Measurements from ENCODE around the gene ATE1. TPM values are rescaled to one million over a fixed set of nuclear protein-coding genes. Genes with fewer than 3 reads are reported as not detected.

Gene ATE1
- total RNA-seq, 1 donor from 2014 or later, result 27.0 TPM

DNA sequence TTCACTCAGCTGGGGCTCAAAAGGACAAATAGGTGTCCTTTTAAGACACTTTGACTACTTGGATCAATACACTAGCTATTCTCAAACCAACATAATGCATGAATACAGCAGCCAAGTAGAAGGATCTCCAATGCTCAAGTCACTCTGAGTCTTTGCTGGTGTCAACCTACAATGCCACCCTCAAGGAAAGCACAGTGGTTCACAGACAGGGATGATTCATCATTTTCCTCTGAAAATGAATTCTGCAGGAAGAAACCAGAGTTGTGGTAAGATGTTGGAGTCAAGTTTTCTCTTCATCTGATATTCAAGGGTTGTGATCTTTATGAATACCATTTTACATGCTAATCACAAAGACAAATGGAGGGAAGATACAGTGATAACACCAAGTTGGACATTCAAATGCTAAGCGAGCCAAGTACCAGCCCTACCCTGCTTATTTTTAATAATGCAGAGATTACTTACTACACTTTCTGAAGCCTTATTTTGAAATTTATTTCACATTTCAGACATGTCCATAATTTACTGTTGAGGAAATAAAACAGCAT lies 186.5 kb downstream of the ATE1 start:
- DNase-seq (ENCODE audit: low read depth, low spot score), result no peak

DNA sequence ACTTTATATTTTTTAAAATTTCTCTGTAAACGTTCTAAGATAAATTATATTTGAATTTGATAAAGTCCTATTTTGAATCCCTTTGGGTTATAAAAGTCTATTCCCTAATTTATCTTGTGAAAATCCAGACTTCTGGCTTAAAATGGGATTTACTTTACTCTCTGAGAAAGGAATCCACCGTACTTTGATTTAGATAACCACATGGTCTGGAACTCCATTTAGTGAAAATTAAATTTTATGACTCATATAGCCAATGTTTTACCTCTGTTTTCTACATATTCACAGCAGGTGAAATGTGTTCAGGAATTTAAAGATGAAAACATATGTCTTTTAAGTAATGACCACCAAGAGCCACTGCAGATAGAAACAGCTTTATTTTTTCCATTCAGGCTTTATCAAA lies 187.8 kb downstream of the ATE1 start:
- no peak for DNase-seq (ENCODE audit: low read depth, low spot score)

DNA sequence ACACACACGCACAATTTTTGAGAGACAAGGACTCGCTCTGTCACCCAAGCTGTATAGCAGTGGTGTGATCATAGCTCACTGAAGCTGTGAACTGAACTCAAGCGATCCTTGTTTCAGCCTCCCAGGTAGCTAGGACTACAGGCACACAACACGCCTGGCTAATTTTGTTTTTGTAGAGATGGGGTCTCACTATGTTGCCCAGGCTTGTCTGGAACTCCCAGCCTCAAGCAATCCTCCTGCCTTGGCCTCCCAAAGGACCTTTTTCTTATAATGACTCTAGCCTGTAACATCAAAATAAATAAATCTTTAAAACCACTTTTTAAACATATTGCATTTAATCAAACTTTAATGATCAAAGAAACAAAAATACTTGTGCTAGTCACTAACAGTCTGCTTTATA lies 188.7 kb downstream of the ATE1 start:
- no peak for DNase-seq (ENCODE audit: low read depth, low spot score)

DNA sequence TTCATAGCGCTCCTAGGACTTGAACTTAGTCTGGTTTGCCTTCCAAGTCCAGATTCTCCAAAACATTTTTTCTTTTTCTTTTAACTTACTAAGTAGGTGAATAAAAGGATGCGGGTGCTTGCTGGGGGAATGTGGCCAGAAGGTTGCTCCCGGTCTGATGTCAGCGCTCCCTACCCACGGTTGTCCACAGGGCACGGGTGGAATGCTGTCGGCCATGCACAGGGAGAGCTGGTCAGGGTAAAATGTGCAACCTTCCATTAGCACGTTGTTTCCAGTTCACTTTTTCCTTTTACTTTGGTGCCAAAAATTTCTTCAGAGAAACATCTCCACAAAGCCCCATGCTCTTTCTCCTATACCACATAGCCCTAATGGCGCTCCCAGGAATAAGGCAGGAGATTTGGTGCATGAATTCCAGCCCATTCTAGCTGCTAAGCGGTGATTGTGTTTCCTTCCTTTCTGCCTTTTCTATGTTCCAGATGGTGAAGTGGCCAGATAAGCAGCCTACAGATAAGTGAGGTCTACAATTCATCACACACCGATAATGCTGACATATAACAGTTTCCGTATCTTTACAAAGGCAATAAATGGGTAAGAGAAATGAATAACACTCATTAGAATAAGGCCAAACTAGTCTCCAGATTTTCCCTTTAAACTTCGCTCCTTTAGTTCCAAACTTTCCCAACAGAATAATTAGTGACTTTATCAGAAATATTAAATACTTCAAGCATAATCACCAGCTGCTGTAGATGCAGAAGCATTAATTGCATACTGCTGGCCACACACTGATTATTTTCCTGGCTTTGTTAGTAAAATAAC lies 191.3 kb downstream of the ATE1 start:
- DNase-seq (ENCODE audit: low read depth, low spot score), result peak; percentile 26

DNA sequence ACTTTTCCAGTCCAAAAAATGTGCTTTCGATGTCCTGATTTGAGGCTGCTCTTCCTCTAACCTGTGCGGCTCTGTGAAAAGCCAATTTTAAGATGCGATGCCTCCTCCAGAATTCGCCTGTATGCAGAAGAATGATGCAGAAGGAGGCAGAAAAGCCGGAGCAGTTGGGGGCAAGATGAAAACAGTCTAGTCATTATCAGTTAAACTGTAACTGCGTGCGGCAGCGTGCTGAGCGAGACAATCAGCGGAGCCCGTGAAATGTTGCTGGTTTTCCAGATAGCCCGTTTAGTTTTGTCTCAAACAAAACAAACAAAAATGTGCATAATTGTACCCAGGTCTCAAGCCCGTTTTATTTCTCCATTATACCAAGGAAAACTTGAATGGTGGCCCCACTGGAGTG lies 192.6 kb downstream of the ATE1 start:
- DNase-seq (ENCODE audit: low read depth, low spot score), result no peak

DNA sequence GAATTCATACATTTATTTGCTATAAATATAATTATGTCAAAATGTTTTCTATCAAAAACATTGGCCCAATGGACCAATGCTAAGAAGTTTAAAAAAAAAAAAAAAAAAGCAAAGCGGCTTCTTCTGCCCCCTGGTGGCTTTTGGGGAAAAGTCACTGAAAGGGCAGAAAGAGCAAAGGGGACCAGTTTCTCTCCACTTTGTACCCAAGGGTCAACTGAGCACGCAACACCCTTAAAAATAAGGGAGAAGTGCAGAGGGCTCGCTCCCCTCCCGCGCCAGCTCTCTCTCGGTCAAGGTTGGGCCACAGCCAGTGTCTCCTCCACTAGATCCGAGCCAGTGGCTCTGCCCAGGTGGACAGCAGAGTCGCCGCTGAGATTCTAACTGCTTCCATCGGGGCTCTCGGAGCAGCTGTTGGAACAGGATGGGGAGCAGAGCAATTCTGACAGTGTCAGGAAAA lies 193.2 kb downstream of the ATE1 start:
- no peak for DNase-seq (ENCODE audit: low read depth, low spot score)

DNA sequence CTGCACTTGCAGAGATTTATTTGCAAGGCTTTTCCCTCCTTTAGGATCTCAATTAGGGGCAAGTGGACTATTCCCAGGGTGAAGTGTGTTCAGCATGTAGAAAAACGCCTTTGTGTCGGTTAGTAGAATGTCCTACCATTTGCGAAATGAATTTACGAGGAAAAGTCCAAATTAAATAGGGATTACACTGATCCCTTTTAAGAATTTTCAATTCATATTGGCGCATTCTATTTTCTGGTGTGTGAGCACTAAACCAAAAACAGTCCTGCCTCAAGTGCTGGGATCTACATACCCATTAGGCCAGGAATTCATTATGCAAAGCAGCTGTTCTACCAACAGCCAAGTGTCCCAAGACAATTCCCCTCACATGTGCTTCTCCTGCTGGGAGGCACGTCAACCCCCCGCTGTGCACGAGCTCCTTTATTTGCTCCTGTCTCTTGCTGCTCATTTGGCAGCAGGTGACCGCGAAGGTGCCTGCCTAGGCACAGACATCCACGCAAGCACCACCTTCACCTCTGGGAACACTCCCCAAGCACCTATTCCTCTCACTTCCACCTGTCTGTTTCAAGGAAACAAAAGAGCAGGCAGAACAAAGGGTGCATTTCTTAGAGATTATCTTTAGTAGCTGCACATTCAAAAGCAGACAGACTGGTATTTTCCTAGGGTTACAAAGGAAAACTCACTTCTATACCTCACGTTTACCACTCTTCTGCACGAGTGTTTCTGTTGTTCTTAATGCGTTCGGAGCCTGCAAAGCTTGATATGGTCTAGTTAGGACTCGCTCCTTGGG lies 195.0 kb downstream of the ATE1 start:
- no peak for DNase-seq (ENCODE audit: low read depth, low spot score)

DNA sequence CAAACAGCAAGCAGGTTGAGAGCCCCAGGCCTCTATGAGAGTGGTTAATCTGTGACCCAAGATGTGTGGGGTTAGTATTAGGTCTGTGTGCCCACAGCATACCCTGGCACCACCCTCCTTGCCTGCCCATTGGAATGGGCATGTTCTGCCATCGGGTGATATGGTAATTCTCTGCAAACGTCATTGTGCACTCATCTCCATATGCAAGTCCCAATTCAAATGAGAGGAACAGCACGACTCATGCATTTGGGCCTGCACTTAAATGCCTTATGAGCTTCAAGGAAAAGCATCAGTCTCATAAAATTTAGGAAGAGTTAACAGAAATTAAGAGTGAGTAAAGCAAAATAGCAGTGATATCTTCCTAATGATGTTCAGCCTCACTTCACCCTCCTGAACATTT lies 195.7 kb downstream of the ATE1 start:
- DNase-seq (ENCODE audit: low read depth, low spot score), result no peak

DNA sequence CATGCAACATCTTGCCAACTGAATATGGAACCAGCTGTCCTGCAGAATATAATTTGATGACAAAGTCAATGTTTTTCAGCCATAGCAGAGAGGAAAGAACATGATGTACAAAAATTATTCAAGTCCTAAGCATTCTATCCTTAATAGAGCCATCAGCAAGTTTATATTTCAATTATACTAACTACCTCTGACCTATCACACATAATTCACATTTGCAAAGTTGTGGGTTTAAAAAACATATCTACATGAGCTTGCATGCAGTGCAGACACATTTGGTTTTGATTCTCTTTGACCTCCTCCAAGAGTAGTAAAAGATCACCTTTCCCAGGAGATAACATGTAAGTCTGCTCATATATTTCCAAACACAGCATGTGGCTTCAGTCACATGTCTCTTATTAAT lies 203.5 kb downstream of the ATE1 start:
- no peak for DNase-seq (ENCODE audit: low read depth, low spot score)

DNA sequence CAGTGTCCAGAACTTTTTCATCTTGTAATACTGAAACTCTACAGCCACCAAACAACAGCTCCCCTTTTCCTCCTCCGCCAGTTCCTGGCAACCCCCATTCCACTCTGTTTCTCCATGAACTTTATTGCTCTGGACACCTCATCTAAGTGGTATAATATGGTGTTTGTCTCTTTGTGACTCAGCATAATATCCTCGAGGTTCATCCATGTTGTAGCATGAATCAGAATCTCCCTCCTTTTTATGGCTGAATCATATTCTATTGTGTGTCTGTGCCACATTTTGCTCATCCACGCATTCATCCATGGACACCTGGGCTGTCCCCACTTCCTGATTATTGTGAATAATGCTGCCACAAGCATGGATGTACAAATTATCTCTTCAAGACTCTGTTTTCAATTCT lies 205.2 kb downstream of the ATE1 start:
- no peak for DNase-seq (ENCODE audit: low read depth, low spot score)

DNA sequence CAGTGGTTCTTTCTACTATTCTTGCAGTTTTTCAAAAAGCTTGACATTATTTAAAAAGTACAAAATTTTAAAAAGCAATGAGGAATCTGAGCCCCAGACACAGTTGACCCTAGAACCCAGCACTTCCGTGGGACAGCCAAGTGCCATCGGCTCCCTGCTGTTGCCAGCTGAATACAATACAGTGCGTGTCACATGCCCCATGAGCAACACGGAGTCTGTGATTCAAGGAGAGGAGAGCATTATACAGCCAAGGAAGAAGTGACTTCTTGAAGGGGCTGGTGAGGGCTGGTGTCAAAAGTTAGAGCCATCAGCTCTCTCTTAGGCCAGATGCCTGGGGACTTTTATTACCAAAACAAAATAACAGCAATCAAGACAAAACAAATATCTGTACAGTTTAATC lies 206.6 kb downstream of the ATE1 start:
- no peak for DNase-seq (ENCODE audit: low read depth, low spot score)

DNA sequence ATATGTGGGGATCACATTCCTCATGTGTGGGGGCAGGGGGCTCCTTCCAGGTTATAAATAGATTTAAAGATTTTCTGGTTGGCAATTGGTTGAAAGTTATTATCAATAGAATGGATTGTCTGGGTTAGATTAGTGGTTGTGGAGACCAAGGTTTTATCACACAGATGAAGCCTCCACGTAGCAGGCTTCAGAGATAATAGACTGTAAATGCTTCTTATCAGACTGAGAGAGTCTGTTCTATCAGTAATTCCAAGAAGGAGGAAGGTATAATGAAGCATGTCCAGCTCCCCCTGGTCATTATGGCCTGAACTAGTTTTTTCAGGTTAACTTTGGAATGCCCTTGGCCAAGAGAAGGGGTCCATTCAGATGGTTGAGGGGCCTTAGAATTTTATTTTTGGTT lies 211.9 kb downstream of the ATE1 start:
- no peak for DNase-seq (ENCODE audit: low read depth, low spot score)

DNA sequence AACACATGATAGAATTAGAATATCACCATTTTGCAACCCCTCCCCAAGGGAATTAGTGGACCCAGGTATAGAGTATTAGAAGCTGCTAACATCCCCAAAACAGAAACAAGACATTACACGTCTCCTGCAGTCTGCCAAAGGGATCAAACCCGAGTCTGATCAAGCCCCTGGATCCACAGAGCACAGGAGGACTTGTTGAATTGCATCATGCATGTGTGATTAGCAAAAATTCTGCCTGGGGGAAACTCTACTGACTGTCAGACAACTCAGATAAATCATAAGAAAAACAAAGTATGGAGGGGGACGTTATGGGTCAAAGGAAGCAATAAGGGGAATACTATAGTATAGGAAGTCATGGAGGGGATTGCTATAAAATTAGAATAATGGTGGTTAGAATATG lies 212.8 kb downstream of the ATE1 start:
- DNase-seq (ENCODE audit: low read depth, low spot score), result no peak

DNA sequence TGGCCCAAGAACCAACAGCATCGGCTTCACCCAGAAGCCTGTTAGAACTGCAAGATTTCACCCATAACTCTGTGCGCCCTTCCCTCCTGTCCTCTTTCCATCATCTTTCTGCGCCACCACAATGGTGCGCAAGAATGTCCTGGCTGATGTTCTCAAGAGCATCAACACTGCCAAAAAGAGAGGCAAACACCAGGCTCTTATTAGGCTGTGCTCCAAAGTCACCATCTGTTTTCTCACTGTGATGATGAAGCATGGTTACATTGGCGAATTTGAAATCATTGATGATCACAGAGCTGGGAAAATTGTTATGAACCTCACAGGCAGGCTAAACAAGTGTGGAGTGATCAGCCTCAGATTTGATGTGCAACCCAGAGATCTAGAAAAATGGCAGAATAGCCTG lies 214.3 kb downstream of the ATE1 start:
- DNase-seq (ENCODE audit: low read depth, low spot score), result no peak

DNA sequence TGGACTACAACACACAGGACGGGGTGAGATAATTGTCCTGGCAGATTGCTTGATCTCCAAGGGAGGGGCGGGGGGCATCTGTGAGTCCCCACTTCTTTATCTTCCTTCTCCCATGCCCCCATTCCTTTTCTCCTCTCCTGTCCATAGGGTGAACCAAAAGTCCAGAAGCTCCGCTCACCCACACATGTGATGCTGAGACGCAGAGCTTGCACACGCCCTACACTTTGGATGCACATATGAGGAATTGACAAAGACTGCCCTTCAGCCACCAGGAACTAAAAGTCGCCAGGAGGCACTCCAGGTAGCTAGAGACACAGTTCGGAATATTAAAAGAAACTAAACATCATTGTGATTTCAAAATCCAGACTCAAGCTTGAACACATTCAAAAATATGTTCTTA lies 216.9 kb downstream of the ATE1 start:
- no peak for DNase-seq (ENCODE audit: low read depth, low spot score)

DNA sequence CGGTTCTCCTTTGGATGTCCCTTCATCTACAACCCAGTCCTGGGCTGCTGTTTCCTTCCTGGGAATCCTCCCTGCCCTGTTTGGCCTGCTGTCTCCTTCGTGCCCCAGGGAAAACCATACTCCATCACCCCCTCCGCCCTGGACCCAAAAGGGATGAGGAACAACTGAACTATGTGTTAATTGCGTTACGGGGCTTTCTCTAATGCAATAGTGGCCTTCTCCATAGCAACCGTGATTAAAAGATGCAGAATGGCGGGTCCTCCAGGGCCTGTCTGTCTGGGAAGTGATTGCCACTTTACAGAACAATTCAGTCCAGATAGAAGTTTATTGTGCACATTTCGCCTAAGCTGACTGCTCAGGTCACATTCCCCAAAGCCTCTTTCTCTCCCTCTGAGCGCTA lies 217.6 kb downstream of the ATE1 start:
- no peak for DNase-seq (ENCODE audit: low read depth, low spot score)

DNA sequence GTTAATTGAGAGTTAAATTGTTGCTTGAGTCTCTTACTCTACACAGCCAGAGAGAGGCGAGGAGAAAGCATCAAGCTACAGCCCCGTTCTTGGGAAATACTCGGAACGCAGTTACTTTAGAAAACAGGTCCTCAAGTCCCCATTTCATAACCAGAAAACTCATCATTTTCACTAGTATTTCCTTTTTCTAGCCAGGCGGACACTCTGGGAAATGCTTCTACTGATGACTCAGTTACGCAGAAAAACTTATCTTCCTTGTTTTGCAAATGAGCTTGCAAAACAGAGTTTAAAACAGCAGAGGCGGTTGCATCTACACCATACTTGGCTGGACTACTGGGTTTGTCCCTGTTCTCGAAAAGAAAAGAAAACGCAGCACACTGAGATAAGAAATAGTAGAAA lies 218.2 kb downstream of the ATE1 start:
- DNase-seq (ENCODE audit: low read depth, low spot score), result no peak

DNA sequence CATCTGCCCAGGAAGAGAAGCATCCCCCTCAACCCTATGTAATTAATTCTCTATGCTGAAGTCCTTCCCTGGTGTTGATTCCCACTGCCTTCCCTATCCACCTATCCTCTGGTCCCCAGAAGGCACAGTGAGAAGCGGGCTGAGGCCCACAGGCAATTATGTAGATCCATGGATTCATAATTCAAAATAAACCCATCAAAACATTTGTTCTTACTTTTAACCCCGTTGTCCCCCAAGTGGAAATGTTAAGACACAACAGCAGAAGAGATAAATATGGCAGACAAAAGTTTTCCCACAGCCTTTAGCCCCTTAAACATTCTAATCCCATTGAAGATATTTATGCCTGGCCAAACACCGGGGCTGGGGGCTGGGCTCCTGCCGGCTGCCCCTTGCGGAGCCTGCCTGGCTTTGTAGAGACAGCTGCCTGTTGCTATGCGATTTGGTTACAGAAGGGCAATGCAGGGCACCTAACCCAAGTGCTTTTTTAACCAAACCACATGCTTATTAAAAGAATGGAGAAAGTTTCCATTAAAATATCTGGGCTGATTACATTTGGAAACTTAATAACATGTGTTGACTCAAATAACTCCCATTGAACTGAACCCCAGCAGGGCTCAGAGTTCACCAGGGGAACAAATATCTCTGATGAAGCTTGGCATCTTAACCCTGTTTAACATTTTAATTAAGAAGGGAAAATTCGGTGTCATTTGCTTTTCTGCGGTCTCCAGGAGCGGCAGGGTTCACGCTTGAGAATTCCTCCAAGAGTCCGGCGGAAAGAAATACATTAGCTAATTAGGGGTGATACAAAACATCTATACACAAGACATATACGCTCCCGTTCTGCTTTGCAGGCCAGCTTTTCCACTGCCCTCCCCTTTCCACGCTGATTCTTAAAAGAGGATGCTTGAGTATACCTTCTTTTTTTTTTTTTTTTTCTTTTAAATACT lies 218.8 kb downstream of the ATE1 start:
- no peak for DNase-seq (ENCODE audit: low read depth, low spot score)

DNA sequence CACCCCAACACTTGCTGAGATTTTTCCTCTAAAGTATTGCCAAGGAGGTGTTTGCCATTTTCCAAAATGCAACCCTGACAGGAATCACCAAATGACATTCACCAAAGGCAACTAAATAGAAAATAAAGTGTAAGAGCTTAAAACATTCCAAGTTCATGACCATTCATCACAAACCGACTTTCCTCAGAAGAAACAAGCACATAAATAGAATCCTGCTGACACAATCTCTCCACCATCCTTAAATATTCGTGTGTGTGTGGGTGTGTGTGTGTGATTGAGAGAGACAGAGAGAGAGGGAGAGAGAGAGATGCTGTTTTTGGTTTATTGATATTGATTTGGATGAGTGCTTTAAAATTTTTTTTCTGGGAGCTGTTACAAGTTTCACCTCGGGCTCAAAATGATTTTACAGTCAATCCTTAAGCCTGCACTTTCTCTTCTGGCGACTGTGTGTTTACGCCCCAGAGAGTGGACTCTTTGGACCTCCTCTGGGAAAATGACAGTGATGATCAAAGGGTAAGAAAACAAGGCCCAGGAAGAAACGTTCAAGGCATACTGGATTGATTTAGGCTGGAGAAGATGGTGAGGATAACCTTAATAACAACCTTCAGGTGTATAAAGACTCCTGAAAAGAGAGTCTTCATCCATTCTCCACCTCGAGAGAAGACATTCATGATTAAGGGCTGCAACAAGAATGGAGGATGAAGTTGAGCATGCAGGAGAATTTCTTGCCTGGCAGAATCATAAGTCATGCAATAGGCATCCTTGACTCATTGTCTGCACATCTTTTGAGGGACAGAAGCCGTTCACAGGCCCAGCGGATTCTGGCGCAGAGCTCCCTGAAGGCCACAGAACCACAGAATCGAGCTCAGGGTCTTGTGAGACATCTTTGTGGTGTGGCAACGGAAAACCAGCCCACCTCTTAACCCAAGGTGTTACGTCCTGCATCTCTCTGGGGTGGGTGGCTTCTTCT lies 225.2 kb downstream of the ATE1 start:
- no peak for DNase-seq (ENCODE audit: low read depth, low spot score)

DNA sequence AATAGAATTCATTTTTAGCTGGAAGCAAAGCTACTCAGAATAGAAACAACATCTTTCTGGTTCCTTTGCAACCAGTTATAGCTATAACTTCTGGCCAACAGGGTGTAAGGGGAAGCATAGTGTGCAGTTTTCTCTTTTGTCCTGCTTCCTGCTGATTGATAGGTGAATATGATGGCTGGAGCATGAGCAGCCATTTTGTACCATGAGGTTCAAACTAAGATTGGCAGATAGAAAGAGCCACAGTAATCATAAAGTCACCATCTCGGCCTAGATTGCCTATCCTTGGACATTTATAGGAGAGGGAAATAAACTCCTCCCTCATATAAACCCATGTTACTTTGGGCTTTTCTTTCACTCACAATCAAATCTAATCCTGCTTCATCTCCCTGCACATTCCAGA lies 227.4 kb downstream of the ATE1 start:
- DNase-seq (ENCODE audit: low read depth, low spot score), result no peak

Data from pulmonary artery endothelial cell (primary cell).